Measurements from ENCODE around the gene RASSF7. TPM values are rescaled to one million over a fixed set of nuclear protein-coding genes. Genes with fewer than 3 reads are reported as not detected.
A peak's percentile ranks its signal among the peaks of the same experiment; 100 is the strongest.

RASSF7 gene
- total and polyA plus RNA-seq, 2 donors (not counting 1 experiment from before 2014, with no cell fraction given): 29.8 to 89.3 TPM

DNA sequence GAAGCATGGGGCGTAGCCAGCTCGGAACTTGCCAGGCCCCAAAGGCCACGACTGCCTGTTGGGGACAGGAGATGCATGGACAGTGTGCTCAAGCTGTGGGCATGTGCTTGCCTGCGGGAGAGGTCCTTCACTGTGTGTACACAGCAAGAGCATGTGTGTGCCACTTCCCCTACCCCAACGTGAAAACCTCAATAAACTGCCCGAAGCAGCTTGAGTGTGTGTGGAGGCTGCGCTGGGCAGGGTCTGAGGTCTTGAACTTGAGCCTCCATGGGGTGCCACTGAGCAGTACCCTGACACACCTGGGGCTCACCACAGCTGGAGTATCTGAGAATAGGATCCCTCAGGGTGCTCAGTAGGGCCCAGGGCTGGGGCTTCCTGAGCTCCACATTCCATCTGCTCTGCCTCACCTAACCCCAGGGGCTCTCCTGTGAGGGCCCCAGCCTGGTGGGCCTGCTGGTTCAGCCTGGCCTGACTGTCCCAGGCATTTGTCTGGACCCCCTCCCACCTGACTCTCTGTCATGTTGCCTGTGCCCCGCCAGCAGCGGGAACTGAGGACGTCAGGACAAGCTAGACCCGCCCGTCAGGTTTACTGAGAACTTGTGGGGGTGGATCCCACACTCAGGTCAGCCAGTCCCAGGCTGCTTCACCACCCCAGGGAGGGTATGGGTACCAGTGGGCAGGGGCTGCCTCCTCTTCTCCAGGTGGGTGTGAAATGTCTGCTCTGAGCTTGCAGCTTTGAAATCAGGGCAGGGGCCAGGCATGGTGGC, 3.2 kb downstream of the RASSF7 start:
- CTCF ChIA-PET: interaction anchor here (3.3 kb wide), 1 partner anchor 10 kb away, joined by 11 read pairs; no protein-coding TSS in a partner anchor

More for the DNA sequence above, 3.2 kb downstream of the RASSF7 start:
- Histone ChIP-seq H3K27ac (ENCODE audit: low read length in 2 of 2) (no peak overlapping the region), H3K4me1 (ENCODE audit: control insufficient read depth in 2 of 2, insufficient read depth in 2 of 2, low read length in 2 of 2) (peaks cover 11 to 27% of the 10 kb centered on the region in 2 donors), H3K9me3 (ENCODE audit: control extremely low read depth in 1 of 3, control insufficient read depth in 2 of 3, insufficient read depth in 1 of 3, low read length in 2 of 3) (no peaks in the 10 kb centered on the region), H3K9ac (ENCODE audit: low read length) (no peak overlapping the region), H3K27me3 (replicated peaks in 1 of 4; ENCODE audit: control extremely low read depth in 1 of 4, control insufficient read depth in 3 of 4, insufficient read depth in 4 of 4, low read length in 3 of 4) (no peaks in the 10 kb centered on the region), H3K79me2 (ENCODE audit: control insufficient read depth, insufficient read depth, low read length) (peaks cover 18% of the 10 kb centered on the region), H3K4me3 (ENCODE audit: control extremely low read depth in 1 of 5, extremely low read depth in 1 of 5, insufficient read depth in 1 of 5, low read depth in 2 of 5, low read length in 4 of 5) (no peak overlapping the region), H2AFZ (ENCODE audit: insufficient read depth, low read depth, low read length, poor library complexity, severe bottlenecking) (no peak overlapping the region), H3K4me2 (replicated peaks; ENCODE audit: low read depth, low read length, poor library complexity, severe bottlenecking) (no peak overlapping the region), H4K20me1 (ENCODE audit: control insufficient read depth, insufficient read depth, low read length, poor library complexity, severe bottlenecking) (peaks cover 31% of the 10 kb centered on the region), H3K36me3 (replicated peaks in 1 of 2; ENCODE audit: control extremely low read depth in 1 of 2, control insufficient read depth in 1 of 2, extremely low read depth in 1 of 2, insufficient read depth in 2 of 2, low read length in 1 of 2) (no peaks in the 10 kb centered on the region)
- Mint-ChIP-seq H3K9me3 (ENCODE audit: insufficient read depth) (no peaks in the 10 kb centered on the region), H3K27ac (no peak overlapping the region), H3K4me3 (peak overlapping the region; percentile 19), H3K4me1 (peaks cover 16% of the 10 kb centered on the region), H3K27me3 (no peaks in the 10 kb centered on the region)
- 95% methylated on average over 11 of the region's 12 CpGs for WGBS (ENCODE audit: insufficient coverage)
- TF ChIP-seq, protein P1, sequence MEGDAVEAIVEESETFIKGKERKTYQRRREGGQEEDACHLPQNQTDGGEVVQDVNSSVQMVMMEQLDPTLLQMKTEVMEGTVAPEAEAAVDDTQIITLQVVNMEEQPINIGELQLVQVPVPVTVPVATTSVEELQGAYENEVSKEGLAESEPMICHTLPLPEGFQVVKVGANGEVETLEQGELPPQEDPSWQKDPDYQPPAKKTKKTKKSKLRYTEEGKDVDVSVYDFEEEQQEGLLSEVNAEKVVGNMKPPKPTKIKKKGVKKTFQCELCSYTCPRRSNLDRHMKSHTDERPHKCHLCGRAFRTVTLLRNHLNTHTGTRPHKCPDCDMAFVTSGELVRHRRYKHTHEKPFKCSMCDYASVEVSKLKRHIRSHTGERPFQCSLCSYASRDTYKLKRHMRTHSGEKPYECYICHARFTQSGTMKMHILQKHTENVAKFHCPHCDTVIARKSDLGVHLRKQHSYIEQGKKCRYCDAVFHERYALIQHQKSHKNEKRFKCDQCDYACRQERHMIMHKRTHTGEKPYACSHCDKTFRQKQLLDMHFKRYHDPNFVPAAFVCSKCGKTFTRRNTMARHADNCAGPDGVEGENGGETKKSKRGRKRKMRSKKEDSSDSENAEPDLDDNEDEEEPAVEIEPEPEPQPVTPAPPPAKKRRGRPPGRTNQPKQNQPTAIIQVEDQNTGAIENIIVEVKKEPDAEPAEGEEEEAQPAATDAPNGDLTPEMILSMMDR (IDR thresholded peaks at IDR 0.05): no peak
- TF ChIP-seq EZH2 (IDR thresholded peaks at IDR 0.05; ENCODE audit: borderline replicate concordance, insufficient read depth, low read depth, low read length, poor library complexity, severe bottlenecking): no peak
- POLR2A ChIA-PET: interaction anchor here (0.8 kb wide), 1 partner anchor 52 kb away, joined by 3 read pairs; the partner anchor contains the start of gene IRF7
- DNase-seq (no peak), ATAC-seq (ENCODE audit: low read depth) (no peak)
- intact Hi-C loops (cut with micrococcal nuclease): loop anchor here (5.0 kb wide), 1 partner anchor 183 kb away; the partner anchor contains the start of gene TALDO1

All from B cell (primary cell).